CD8-positive, alpha-beta memory T cell (primary cell): ENCODE data around the gene EXOSC7. TPM values are rescaled to one million over a fixed set of nuclear protein-coding genes. Genes with fewer than 3 reads are reported as not detected.

Experiments used
- polyA plus RNA-seq: library from polyadenylated mRNA; unstranded; fragments of 300-500 nt; fragmentation: Illumina TruSeq; gene quantifications from one replicate; pipeline ENCODE4 v1.2.3, GENCODE V29; 2021
- total RNA-seq, 2 experiments: library from RNA; stranded (reverse); gene quantifications; one replicate each; pipeline ENCODE4 v1.2.3, GENCODE V29; 2021

EXOSC7 gene
- total and polyA plus RNA-seq, 3 experiments from 2014 or later: 42.1 to 89.6 (median 86.4) TPM

Other genes starting within 250 kb of the EXOSC7 start
- gene ZNF501, start 246.6 kb upstream of the EXOSC7 start, total RNA-seq: 1 to 10 TPM; 4.9 to 6.0 TPM
- 2.9 TPM for gene ZNF501, start 246.6 kb upstream of the EXOSC7 start, polyA plus RNA-seq
- gene KIAA1143, start 214.6 kb upstream of the EXOSC7 start, total RNA-seq: 10 to 100 TPM; 38.9 to 41.7 TPM
- 24.5 TPM for gene KIAA1143, start 214.6 kb upstream of the EXOSC7 start, polyA plus RNA-seq
- gene KIF15, start 214.4 kb upstream of the EXOSC7 start, total RNA-seq: 10 to 100 TPM; 21.7 to 23.6 TPM
- 0.24 TPM for gene KIF15, start 214.4 kb upstream of the EXOSC7 start, polyA plus RNA-seq
- 1 to 10 TPM; 8.2 to 9.1 TPM for gene TMEM42, start 114.3 kb upstream of the EXOSC7 start, total RNA-seq
- 35.9 TPM for gene TMEM42, start 114.3 kb upstream of the EXOSC7 start, polyA plus RNA-seq
- not detected for gene TGM4, start 101.6 kb upstream of the EXOSC7 start, total RNA-seq
- gene TGM4, start 101.6 kb upstream of the EXOSC7 start, polyA plus RNA-seq: 0.43 TPM
- gene ZDHHC3, start 70 bp upstream of the EXOSC7 start, total RNA-seq: 10 to 100 TPM; 40.9 to 41.8 TPM
- gene ZDHHC3, start 70 bp upstream of the EXOSC7 start, polyA plus RNA-seq: 46.3 TPM
- under 1 TPM in 1 of 2 experiments, not detected in 1; 0.24 TPM for gene CLEC3B, start 50.1 kb downstream of the EXOSC7 start, total RNA-seq
- gene CLEC3B, start 50.1 kb downstream of the EXOSC7 start, polyA plus RNA-seq: not detected
- under 1 TPM; 0.71 to 0.96 TPM for gene CDCP1, start 170.1 kb downstream of the EXOSC7 start, total RNA-seq
- not detected for gene CDCP1, start 170.1 kb downstream of the EXOSC7 start, polyA plus RNA-seq